Measurements from ENCODE around the gene EPC1. TPM values are rescaled to one million over a fixed set of nuclear protein-coding genes. Genes with fewer than 3 reads are reported as not detected.
A peak's percentile ranks its signal among the peaks of the same experiment; 100 is the strongest.

The EPC1 gene
- total RNA-seq, 1 experiment from 2014 or later: 36.6 TPM

DNA sequence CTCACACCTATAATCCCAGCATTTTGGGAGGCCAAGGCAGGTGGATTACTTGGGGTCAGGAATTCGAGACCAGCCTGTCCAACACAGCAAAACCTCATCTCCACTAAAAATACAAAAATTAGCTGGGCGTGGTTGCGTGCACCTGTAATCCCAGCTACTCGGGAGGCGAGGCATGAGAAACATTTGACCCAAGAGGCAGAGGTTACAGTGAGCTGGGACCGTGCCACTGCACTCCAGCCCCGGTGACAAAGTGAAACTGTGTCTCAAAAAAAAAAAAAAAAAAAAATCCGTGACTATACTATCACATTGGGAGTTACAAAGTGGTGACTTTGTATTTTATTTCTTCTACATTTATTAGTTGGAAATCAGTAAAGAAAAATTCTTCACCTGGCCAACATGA, 101.2 kb downstream of the EPC1 start:
- Mint-ChIP-seq H3K27ac (ENCODE audit: unreplicated experiment) (no peak overlapping the region), H3K4me3 (ENCODE audit: unreplicated experiment) (no peak overlapping the region), H3K36me3 (ENCODE audit: insufficient read depth, unreplicated experiment) (no peaks in the 10 kb centered on the region), H3K4me1 (ENCODE audit: low read depth, unreplicated experiment) (peaks cover 36% of the 10 kb centered on the region), H3K27me3 (ENCODE audit: insufficient read depth, unreplicated experiment) (no peaks in the 10 kb centered on the region), H3K9me3 (ENCODE audit: unreplicated experiment) (no peaks in the 10 kb centered on the region)
- CTCF ChIA-PET: no interaction called here
- no peaks in the 10 kb centered on the region for H3K36me3 ChIP-seq (ENCODE audit: control insufficient read depth, insufficient read depth, low read length)
- no peak overlapping the region for H3K4me3 ChIP-seq (ENCODE audit: low read depth, low read length)
- no peaks in the 10 kb centered on the region for H3K9me3 ChIP-seq
- TF ChIP-seq, protein P1, sequence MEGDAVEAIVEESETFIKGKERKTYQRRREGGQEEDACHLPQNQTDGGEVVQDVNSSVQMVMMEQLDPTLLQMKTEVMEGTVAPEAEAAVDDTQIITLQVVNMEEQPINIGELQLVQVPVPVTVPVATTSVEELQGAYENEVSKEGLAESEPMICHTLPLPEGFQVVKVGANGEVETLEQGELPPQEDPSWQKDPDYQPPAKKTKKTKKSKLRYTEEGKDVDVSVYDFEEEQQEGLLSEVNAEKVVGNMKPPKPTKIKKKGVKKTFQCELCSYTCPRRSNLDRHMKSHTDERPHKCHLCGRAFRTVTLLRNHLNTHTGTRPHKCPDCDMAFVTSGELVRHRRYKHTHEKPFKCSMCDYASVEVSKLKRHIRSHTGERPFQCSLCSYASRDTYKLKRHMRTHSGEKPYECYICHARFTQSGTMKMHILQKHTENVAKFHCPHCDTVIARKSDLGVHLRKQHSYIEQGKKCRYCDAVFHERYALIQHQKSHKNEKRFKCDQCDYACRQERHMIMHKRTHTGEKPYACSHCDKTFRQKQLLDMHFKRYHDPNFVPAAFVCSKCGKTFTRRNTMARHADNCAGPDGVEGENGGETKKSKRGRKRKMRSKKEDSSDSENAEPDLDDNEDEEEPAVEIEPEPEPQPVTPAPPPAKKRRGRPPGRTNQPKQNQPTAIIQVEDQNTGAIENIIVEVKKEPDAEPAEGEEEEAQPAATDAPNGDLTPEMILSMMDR (IDR thresholded peaks at IDR 0.05; ENCODE audit: insufficient read depth in 1 of 2, low read depth in 1 of 2, low read length in 1 of 2, severe bottlenecking in 1 of 2, unreplicated experiment in 1 of 2): no peak
- no TSS peak for BruUV-seq (replicated peaks)
- no peaks in the 10 kb centered on the region for H3K27me3 ChIP-seq (replicated peaks; ENCODE audit: control insufficient read depth, insufficient read depth, low read length)
- intact Hi-C loops (cut with micrococcal nuclease; ENCODE audit: unreplicated experiment): no loop called here
- no peak for DNase-seq
- H3K4me1 ChIP-seq: peaks cover 30% of the 10 kb centered on the region
- POLR2A ChIA-PET: no interaction called here

DNA sequence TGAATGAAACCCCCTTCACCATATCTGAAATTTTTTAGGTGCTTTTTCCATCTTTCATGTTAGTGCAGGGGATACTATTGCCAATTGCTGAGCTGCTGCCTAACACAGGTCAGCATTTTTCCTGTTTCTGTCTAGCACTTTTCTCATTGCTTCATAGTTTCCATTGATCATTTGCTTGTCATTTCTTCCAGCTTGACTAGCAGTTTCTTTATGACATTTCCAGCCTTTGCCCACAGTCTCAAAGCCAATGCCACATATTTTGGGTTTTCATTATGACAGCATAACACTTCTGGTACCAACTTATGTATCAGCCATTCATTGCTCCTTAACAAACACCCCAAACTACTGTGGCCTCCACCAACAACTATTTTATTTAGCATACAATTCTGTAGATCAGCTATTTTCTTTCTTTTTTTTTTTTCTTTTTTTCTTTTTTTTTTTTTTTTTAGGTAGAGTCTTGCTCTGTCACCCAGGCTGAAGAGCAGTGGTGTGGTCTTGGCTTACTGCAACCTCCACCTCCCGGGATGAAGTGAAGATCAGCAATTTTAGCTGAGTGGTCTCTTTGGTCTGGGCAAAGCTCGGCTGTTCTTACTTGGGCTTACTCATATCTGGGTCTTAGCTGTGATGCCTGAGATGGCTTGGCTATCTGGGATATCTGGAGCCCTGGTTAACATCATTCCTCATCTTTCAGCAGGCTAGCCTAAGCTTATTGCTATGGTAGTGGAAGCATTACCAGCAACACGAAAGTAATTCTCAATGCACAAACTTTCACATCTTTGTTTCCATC, 102.3 kb downstream of the EPC1 start:
- H3K36me3 Mint-ChIP-seq (ENCODE audit: insufficient read depth, unreplicated experiment): no peaks in the 10 kb centered on the region
- no peak for DNase-seq
- TF ChIP-seq, protein P1 (IDR thresholded peaks at IDR 0.05; ENCODE audit: insufficient read depth in 1 of 2, low read depth in 1 of 2, low read length in 1 of 2, severe bottlenecking in 1 of 2, unreplicated experiment in 1 of 2): no peak
- H3K9me3 Mint-ChIP-seq (ENCODE audit: unreplicated experiment): no peaks in the 10 kb centered on the region
- H3K4me3 Mint-ChIP-seq (ENCODE audit: unreplicated experiment): no peak overlapping the region
- ChIA-PET CTCF (interaction anchor here (0.6 to 1.9 kb wide), 5 partner anchors 12 to 431 kb away, joined by 3 to 9 read pairs (median 6); no protein-coding TSS in a partner anchor), POLR2A (interaction anchor here (0.7 kb wide), 3 partner anchors 20 to 101 kb away, joined by 3 to 7 read pairs (median 6); no protein-coding TSS in a partner anchor)
- no peaks in the 10 kb centered on the region for H3K9me3 ChIP-seq
- intact Hi-C loops (cut with micrococcal nuclease; ENCODE audit: unreplicated experiment): no loop called here
- H3K27me3 ChIP-seq (replicated peaks; ENCODE audit: control insufficient read depth, insufficient read depth, low read length): no peaks in the 10 kb centered on the region
- H3K36me3 ChIP-seq (ENCODE audit: control insufficient read depth, insufficient read depth, low read length): no peaks in the 10 kb centered on the region
- H3K27me3 Mint-ChIP-seq (ENCODE audit: insufficient read depth, unreplicated experiment): no peaks in the 10 kb centered on the region
- peaks cover 36% of the 10 kb centered on the region for H3K4me1 Mint-ChIP-seq (ENCODE audit: low read depth, unreplicated experiment)
- H3K4me3 ChIP-seq (ENCODE audit: low read depth, low read length): no peak overlapping the region
- peak overlapping the region; percentile 50 for H3K27ac Mint-ChIP-seq (ENCODE audit: unreplicated experiment)
- BruUV-seq (replicated peaks): no TSS peak
- H3K4me1 ChIP-seq: peaks cover 30% of the 10 kb centered on the region

DNA sequence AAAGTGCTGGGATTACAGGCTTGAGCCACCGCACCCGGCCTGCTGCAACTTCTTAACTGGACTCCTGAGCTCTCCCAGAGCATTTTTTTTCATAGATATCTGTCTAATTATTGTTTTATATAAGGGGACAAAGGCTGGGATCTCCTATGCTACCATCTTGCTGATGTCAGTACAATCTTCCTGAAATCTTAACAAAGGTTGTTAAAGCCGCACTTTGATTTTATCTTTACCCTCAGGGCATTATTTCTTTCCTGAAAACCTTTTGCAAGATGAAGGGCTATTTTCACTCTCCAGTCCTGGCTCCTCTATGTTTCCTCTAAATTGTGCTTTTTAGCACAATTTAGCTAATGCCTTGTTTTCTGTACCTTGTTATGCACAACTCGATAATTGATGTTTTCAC, 102.9 kb downstream of the EPC1 start:
- CTCF ChIA-PET: interaction anchor here (0.6 to 1.9 kb wide), 3 partner anchors 12 to 430 kb away, joined by 3 to 6 read pairs (median 3); no protein-coding TSS in a partner anchor

More for the DNA sequence above, 102.9 kb downstream of the EPC1 start:
- peak overlapping the region; percentile 50 for H3K27ac Mint-ChIP-seq (ENCODE audit: unreplicated experiment)
- no peaks in the 10 kb centered on the region for H3K27me3 Mint-ChIP-seq (ENCODE audit: insufficient read depth, unreplicated experiment)
- Histone ChIP-seq H3K9me3 (no peaks in the 10 kb centered on the region), H3K4me1 (peaks cover 30% of the 10 kb centered on the region), H3K27me3 (replicated peaks; ENCODE audit: control insufficient read depth, insufficient read depth, low read length) (no peaks in the 10 kb centered on the region), H3K4me3 (ENCODE audit: low read depth, low read length) (no peak overlapping the region), H3K36me3 (ENCODE audit: control insufficient read depth, insufficient read depth, low read length) (no peaks in the 10 kb centered on the region)
- H3K4me3 Mint-ChIP-seq (ENCODE audit: unreplicated experiment): no peak overlapping the region
- TF ChIP-seq, protein P1 (IDR thresholded peaks at IDR 0.05; ENCODE audit: insufficient read depth in 1 of 2, low read depth in 1 of 2, low read length in 1 of 2, severe bottlenecking in 1 of 2, unreplicated experiment in 1 of 2): no peak
- no peak for DNase-seq
- H3K9me3 Mint-ChIP-seq (ENCODE audit: unreplicated experiment): no peaks in the 10 kb centered on the region
- H3K36me3 Mint-ChIP-seq (ENCODE audit: insufficient read depth, unreplicated experiment): no peaks in the 10 kb centered on the region
- BruUV-seq (replicated peaks): no TSS peak
- intact Hi-C loops (cut with micrococcal nuclease; ENCODE audit: unreplicated experiment): no loop called here
- H3K4me1 Mint-ChIP-seq (ENCODE audit: low read depth, unreplicated experiment): peaks cover 36% of the 10 kb centered on the region
- POLR2A ChIA-PET: interaction anchor here (0.7 kb wide), 2 partner anchors 21 to 102 kb away, joined by 3 to 6 read pairs; no protein-coding TSS in a partner anchor
